ENCODE measurements around the gene OR52E4.

DNA sequence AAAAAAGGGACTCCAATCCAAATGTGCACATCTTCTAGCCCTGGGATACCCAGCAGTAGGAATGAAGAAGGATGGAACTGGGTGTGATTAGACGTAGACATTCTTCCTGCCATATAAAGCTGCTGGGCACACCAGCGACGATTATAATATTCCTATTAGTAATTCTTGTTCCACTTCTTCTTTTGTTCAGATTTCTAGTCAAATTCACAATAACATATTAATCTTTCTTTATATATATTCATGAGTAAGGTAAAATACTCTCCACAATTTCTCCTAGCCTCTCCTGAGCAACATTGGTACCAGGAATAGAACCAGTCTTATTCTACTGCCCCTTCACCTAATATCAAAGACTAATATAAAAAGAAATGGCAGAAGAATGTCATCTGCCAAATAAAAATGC is 22.8 kb upstream of the OR52E4 start, which contains the start of gene OR52E8:
- TF ChIP-seq, protein P1, sequence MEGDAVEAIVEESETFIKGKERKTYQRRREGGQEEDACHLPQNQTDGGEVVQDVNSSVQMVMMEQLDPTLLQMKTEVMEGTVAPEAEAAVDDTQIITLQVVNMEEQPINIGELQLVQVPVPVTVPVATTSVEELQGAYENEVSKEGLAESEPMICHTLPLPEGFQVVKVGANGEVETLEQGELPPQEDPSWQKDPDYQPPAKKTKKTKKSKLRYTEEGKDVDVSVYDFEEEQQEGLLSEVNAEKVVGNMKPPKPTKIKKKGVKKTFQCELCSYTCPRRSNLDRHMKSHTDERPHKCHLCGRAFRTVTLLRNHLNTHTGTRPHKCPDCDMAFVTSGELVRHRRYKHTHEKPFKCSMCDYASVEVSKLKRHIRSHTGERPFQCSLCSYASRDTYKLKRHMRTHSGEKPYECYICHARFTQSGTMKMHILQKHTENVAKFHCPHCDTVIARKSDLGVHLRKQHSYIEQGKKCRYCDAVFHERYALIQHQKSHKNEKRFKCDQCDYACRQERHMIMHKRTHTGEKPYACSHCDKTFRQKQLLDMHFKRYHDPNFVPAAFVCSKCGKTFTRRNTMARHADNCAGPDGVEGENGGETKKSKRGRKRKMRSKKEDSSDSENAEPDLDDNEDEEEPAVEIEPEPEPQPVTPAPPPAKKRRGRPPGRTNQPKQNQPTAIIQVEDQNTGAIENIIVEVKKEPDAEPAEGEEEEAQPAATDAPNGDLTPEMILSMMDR (conservative IDR thresholded peaks at IDR 0.05; ENCODE audit: low read depth in 2 of 2) = no peak
- no peak for TF ChIP-seq EZH2 (IDR thresholded peaks at IDR 0.05; ENCODE audit: low read depth, unreplicated experiment)
